Mucosa of stomach (tissue), 1 donor: ENCODE measurements around the gene CPNE4.
"Not testable (repeated sequence)": the region's sequence is repeated elsewhere in the genome, so short reads cannot be mapped to it uniquely, and the experiment has no call there.

Experiments used
- H3K27me3 ChIP-seq: one replicate; pipeline ENCODE4 v1.7.0; 2013; ENCODE audit warnings: mild to moderate bottlenecking, low read length; ENCODE audit not compliant: control insufficient read depth, insufficient read depth
- H3K36me3 ChIP-seq: one replicate; pipeline ENCODE4 v1.7.0; 2013; ENCODE audit warnings: low read length; ENCODE audit not compliant: control insufficient read depth, insufficient read depth
- H3K4me1 ChIP-seq: one replicate; pipeline ENCODE4 v1.7.0; 2013; ENCODE audit warnings: mild to moderate bottlenecking, low read length; ENCODE audit not compliant: control insufficient read depth, insufficient read depth
- H3K4me3 ChIP-seq: one replicate; pipeline ENCODE4 v1.7.0; 2013; ENCODE audit warnings: low read length
- H3K9ac ChIP-seq: one replicate; pipeline ENCODE4 v1.7.0; 2013; ENCODE audit warnings: mild to moderate bottlenecking, low read length, moderate library complexity
- H3K9me3 ChIP-seq: one replicate; pipeline ENCODE4 v1.7.0; 2013; ENCODE audit warnings: mild to moderate bottlenecking, low read length, moderate library complexity; ENCODE audit not compliant: control insufficient read depth
- donor health status: Pancreatic carcinoma.

Gene CPNE4

DNA sequence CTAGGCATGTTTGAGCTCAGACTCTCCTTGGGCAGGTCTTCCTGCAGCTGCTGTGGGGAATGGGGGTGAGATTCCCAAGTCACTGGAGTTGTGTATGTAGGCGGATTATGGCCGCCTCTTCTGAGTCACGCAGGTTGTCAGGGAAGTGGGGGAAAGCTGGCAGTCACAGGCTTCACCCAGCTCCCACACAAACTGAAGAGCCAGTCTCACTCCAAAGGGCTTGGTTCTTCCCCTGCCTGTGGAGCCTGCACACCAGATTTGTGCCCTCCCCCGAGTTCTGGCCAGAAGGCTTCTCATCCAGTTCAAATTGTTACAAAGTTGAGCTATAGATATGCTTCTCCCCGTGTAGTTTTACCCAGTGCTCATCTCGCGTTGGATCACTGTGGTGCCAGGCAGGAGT is 53.5 kb downstream of the CPNE4 start:
- Histone ChIP-seq H3K4me1 (no peaks in the 10 kb centered on the region), H3K9me3 (no peaks in the 10 kb centered on the region), H3K9ac (no peak overlapping the region), H3K36me3 (no peaks in the 10 kb centered on the region), H3K27me3 (no peaks in the 10 kb centered on the region), H3K4me3 (no peak overlapping the region)

DNA sequence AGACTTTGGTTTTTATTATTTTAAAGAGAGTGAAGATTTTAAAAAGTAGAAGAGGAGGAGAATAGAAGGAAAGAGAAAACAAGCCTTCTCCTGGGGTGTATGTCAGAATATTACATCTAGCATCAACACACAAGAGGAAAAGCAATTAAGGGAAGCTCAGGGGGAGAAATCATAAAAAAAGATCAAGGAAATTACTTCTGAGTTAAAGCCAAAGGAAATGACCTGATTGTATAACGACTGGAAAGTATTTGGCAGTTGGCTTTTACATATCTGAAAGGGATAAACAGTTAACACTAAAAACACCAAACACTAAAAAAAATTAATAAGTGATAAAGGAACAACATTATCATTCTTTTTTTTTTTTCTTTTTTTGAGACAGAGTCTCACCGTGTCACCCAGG is 58.4 kb downstream of the CPNE4 start:
- no peaks in the 10 kb centered on the region for H3K9me3 ChIP-seq
- no peaks in the 10 kb centered on the region for H3K4me1 ChIP-seq
- no peak overlapping the region for H3K4me3 ChIP-seq
- no peaks in the 10 kb centered on the region for H3K36me3 ChIP-seq
- H3K9ac ChIP-seq = no peak overlapping the region
- H3K27me3 ChIP-seq = no peaks in the 10 kb centered on the region

GRCh38 chr3:131975047-131975446 is 59.8 kb downstream of the CPNE4 start:
- Histone ChIP-seq H3K9ac (no peak overlapping the region), H3K27me3 (no peaks in the 10 kb centered on the region), H3K9me3 (no peaks in the 10 kb centered on the region)

DNA sequence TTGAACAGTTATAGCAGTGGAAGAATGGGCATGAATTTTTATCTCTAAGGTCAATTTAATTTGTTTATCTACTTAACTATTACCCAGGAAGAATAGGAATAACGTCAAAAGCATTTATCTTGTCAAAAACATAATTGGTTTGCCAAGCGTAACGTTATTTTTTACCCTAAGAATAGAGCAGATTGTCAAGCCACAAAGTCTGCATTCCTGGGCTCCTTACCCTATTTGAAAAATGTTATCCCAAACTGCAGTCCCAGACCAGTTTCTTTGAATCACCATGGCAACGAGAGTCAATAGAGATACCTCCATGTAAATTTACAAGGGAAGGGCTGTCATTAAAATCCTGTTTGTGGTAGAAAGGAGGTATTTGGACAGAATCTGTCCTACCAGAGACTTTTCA is 61.1 kb downstream of the CPNE4 start:
- Histone ChIP-seq H3K9me3 (no peaks in the 10 kb centered on the region), H3K4me3 (no peak overlapping the region), H3K9ac (no peak overlapping the region), H3K36me3 (no peaks in the 10 kb centered on the region), H3K4me1 (no peaks in the 10 kb centered on the region), H3K27me3 (no peaks in the 10 kb centered on the region)

More at GRCh38 chr3:131975047-131975446, 59.8 kb downstream of the CPNE4 start:
- H3K4me3 ChIP-seq = no peak overlapping the region
- no peaks in the 10 kb centered on the region for H3K4me1 ChIP-seq
- H3K36me3 ChIP-seq = no peaks in the 10 kb centered on the region

DNA sequence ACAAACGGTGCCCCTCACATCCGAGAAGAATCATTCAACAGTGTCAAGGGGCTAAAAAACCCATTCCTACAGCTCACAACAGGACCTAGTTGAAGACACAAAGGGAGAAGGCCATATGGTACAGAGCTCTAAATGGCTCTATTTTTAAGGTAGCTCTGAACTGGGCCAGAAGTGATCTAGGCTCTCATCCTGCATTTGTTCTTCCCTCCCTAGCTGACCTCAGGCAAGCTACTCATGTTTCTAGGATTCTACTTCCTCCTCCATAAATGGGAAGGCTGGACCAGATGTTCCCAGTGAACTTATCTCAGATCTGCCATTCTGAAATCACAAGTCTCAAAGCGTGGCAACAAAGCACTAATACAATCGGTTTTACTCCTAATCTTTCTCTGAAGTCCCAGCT is 62.3 kb downstream of the CPNE4 start:
- H3K36me3 ChIP-seq = no peaks in the 10 kb centered on the region
- no peak overlapping the region for H3K9ac ChIP-seq
- no peaks in the 10 kb centered on the region for H3K9me3 ChIP-seq
- no peak overlapping the region for H3K4me3 ChIP-seq
- H3K27me3 ChIP-seq = no peaks in the 10 kb centered on the region
- H3K4me1 ChIP-seq = no peaks in the 10 kb centered on the region

DNA sequence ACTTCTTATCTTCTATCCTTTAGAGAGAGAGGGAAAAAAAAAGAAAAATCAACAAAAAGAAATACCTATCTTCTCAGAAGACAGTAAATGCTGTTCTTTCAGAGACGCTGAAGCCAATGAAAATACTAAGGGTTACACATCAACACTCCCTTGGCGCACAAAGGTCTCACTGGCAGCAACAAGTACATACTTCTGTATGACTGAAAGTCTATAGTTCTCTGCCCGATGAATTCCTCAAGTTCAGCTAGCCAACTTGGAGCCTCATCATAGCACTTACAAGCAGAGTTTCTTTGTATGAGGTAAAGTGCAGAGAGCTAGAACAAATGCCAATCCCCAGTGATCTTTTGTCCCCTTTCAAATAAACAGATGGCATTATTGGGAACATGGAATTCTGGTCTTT is 62.7 kb downstream of the CPNE4 start:
- Histone ChIP-seq H3K4me1 (no peaks in the 10 kb centered on the region), H3K9me3 (no peaks in the 10 kb centered on the region), H3K4me3 (no peak overlapping the region), H3K36me3 (no peaks in the 10 kb centered on the region), H3K27me3 (no peaks in the 10 kb centered on the region), H3K9ac (no peak overlapping the region)

- H3K27me3 ChIP-seq, H3K36me3 ChIP-seq, H3K9ac ChIP-seq, H3K4me1 ChIP-seq, H3K9me3 ChIP-seq, H3K4me3 ChIP-seq: not testable (repeated sequence)
Measured at GRCh38 chr3:131963442-131963841, 71.4 kb downstream of the CPNE4 start.

DNA sequence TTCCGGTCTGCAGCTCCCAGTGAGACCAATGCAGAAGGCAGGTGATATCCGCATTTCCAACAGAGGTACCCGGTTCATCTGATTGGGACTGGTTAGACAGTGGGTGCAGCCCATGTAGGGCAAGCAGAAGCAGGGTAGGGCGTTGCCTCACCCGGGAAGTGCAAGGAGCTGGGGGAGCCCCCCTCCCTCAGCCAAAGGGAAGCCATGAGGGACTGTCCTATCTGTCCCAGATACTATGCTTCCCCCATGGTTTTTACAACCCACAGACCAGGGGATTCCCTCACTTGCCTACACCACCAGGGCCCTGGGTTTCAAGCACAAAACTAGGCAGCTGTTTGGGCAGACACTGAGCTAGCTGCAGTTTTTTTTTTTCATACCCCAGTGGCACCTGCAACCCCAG is 71.8 kb downstream of the CPNE4 start:
- Histone ChIP-seq H3K27me3 (no peaks in the 10 kb centered on the region), H3K4me1 (no peaks in the 10 kb centered on the region), H3K36me3 (no peaks in the 10 kb centered on the region)

DNA sequence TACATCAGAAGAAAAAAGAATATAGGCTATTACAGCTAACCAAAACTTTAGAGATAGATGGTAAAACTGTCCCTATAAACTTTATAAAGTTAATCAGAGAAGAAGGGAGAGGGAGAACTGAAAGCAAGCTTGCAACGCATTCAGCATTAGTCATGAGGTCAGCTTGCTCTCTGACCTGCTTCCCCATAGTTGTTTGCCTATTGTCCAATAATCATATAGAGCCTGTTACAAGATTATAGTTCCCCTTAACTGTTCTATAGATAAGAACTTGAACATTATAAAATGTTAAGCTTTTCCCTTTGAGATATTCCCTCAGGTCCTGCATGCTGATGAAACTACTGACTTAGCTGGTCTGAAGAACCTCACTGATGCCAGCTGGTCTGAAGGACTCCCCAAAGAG is 74.5 kb downstream of the CPNE4 start:
- H3K4me1 ChIP-seq = no peaks in the 10 kb centered on the region
- H3K9ac ChIP-seq = no peak overlapping the region
- H3K9me3 ChIP-seq = no peaks in the 10 kb centered on the region
- no peaks in the 10 kb centered on the region for H3K36me3 ChIP-seq
- no peak overlapping the region for H3K4me3 ChIP-seq
- no peaks in the 10 kb centered on the region for H3K27me3 ChIP-seq

More for the DNA sequence above, 71.8 kb downstream of the CPNE4 start:
- no peaks in the 10 kb centered on the region for H3K9me3 ChIP-seq
- H3K4me3 ChIP-seq = no peak overlapping the region
- no peak overlapping the region for H3K9ac ChIP-seq

GRCh38 chr3:131957980-131958379 is 76.8 kb downstream of the CPNE4 start:
- no peak overlapping the region for H3K9ac ChIP-seq
- H3K4me1 ChIP-seq = no peaks in the 10 kb centered on the region
- no peak overlapping the region for H3K4me3 ChIP-seq
- H3K9me3 ChIP-seq = no peaks in the 10 kb centered on the region
- H3K36me3 ChIP-seq = no peaks in the 10 kb centered on the region
- no peaks in the 10 kb centered on the region for H3K27me3 ChIP-seq

DNA sequence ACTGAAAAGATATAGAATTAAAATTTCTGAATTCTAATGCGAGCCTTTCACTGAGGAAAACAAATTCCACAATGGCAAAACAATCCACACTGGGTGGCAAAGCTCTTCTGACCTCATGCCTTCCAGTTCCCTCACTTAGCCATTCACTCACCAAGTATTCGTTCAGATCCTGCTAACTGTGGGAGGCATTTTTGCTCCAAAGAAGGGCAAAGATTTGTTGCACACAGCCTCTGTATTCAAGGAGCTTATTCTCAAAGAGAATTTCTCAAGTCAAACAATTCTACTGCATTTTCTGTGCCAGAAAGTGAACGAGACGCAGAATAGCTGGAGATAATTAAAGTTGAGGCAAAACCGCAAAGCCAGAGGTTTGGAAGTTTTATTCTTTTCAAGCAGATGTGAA is 77.3 kb downstream of the CPNE4 start:
- H3K4me1 ChIP-seq = no peaks in the 10 kb centered on the region
- H3K4me3 ChIP-seq = no peak overlapping the region
- no peaks in the 10 kb centered on the region for H3K9me3 ChIP-seq
- H3K9ac ChIP-seq = no peak overlapping the region
- no peaks in the 10 kb centered on the region for H3K36me3 ChIP-seq
- no peaks in the 10 kb centered on the region for H3K27me3 ChIP-seq

DNA sequence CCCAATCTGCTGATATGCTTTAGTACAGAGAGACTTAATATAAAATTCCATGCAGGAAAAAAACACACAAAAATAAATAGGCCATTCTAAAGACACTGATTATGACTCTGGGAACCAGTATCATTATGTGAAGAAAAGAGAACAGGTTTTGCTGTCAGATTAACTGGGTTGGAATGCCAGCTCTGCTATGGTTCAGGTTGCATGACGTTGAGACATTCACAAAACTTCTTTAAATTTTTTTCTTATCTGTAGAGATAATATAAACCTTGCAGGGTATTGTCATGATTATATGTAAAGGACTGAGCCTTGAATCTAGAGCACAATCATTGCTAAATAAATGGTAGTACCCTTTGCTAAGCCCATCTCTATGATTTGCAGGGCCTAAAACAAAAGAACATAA is 86.0 kb downstream of the CPNE4 start:
- no peaks in the 10 kb centered on the region for H3K9me3 ChIP-seq
- no peaks in the 10 kb centered on the region for H3K4me1 ChIP-seq
- H3K9ac ChIP-seq = no peak overlapping the region
- no peak overlapping the region for H3K4me3 ChIP-seq
- no peaks in the 10 kb centered on the region for H3K27me3 ChIP-seq
- no peaks in the 10 kb centered on the region for H3K36me3 ChIP-seq

DNA sequence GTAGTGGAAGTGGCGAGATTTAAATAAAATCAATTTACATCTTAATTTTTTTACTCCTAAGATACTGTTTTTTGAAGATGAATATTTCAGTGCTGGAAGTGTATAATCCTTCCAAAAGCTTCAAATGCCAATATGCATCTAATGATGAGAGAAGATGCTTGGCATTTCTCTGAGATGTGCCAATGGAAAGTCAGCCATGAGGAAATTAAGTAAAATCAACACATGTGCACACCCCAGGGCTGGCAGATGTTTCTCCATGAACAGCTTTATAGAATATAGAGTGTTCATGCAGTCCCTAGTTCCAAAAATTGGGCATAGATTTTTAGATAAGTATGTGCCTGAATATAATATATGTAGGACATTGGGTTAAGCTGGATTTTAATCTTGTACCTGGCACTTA is 90.1 kb downstream of the CPNE4 start:
- Histone ChIP-seq H3K9me3 (no peaks in the 10 kb centered on the region), H3K36me3 (no peaks in the 10 kb centered on the region), H3K9ac (no peak overlapping the region), H3K4me1 (no peaks in the 10 kb centered on the region), H3K27me3 (no peaks in the 10 kb centered on the region), H3K4me3 (no peak overlapping the region)
